ENCODE data around the gene HDAC4.

Gene HDAC4

GRCh38 chr2:239368321-239368720 is 32.5 kb downstream of the HDAC4 start:
- ChIA-PET CTCF (no interaction called here), POLR2A (no interaction called here)
- no peak for DNase-seq (ENCODE audit: extremely low spot score)
- TF ChIP-seq LEF1 (IDR thresholded peaks at IDR 0.05; ENCODE audit: borderline replicate concordance), result no peak
- TF ChIP-seq PKNOX1 (IDR thresholded peaks at IDR 0.05), result no peak

GRCh38 chr2:239366740-239367139 is 34.1 kb downstream of the HDAC4 start:
- CTCF ChIA-PET, result no interaction called here
- DNase-seq (ENCODE audit: extremely low spot score), result no peak
- POLR2A ChIA-PET, result no interaction called here
- no peak for TF ChIP-seq PKNOX1 (IDR thresholded peaks at IDR 0.05)
- no peak for TF ChIP-seq LEF1 (IDR thresholded peaks at IDR 0.05; ENCODE audit: borderline replicate concordance)
- TF ChIP-seq HDGF (IDR thresholded peaks at IDR 0.05; ENCODE audit: borderline replicate concordance), result no peak
- no peak for TF ChIP-seq ARNT (IDR thresholded peaks at IDR 0.05)
- TF ChIP-seq SUZ12 (IDR thresholded peaks at IDR 0.05), result no peak
- no peak for TF ChIP-seq L3MBTL2 (conservative IDR thresholded peaks at IDR 0.05)

- CTCF ChIA-PET, result no interaction called here
- POLR2A ChIA-PET, result no interaction called here
- TF ChIP-seq NFRKB (IDR thresholded peaks at IDR 0.05), result no peak
- DNase-seq (ENCODE audit: extremely low spot score), result no peak
Measured at GRCh38 chr2:239365782-239366435, 34.9 kb downstream of the HDAC4 start.

- no peak for DNase-seq (ENCODE audit: extremely low spot score)
- CTCF ChIA-PET, result no interaction called here
- TF ChIP-seq CTBP1 (IDR thresholded peaks at IDR 0.05; ENCODE audit: borderline replicate concordance) (no peak), HDGF (IDR thresholded peaks at IDR 0.05; ENCODE audit: borderline replicate concordance) (no peak), ARNT (IDR thresholded peaks at IDR 0.05) (no peak), BHLHE40 (IDR thresholded peaks at IDR 0.05; ENCODE audit: borderline replicate concordance) (no peak), LEF1 (IDR thresholded peaks at IDR 0.05; ENCODE audit: borderline replicate concordance) (no peak), FOXK2 (IDR thresholded peaks at IDR 0.05) (no peak), SUZ12 (IDR thresholded peaks at IDR 0.05) (no peak), PKNOX1 (IDR thresholded peaks at IDR 0.05) (no peak), FOXM1 (IDR thresholded peaks at IDR 0.05; ENCODE audit: borderline replicate concordance) (no peak), ZNF384 (IDR thresholded peaks at IDR 0.05) (no peak), FOXA1 (IDR thresholded peaks at IDR 0.05) (no peak), NFRKB (IDR thresholded peaks at IDR 0.05) (no peak)
Measured at GRCh38 chr2:239365071-239365781, 35.6 kb downstream of the HDAC4 start.

GRCh38 chr2:239363946-239364637 is 36.7 kb downstream of the HDAC4 start:
- no peak for DNase-seq (ENCODE audit: extremely low spot score)
- ChIA-PET POLR2A (no interaction called here), CTCF (no interaction called here)
- TF ChIP-seq FOXK2 (IDR thresholded peaks at IDR 0.05) (no peak), PKNOX1 (IDR thresholded peaks at IDR 0.05) (0 out of 2 replicates have a peak, but pooled peaks have one; percentile 34)

More at GRCh38 chr2:239365071-239365781, 35.6 kb downstream of the HDAC4 start:
- POLR2A ChIA-PET, result no interaction called here

- no peak for TF ChIP-seq BHLHE40 (IDR thresholded peaks at IDR 0.05; ENCODE audit: borderline replicate concordance)
- TF ChIP-seq ZNF384 (IDR thresholded peaks at IDR 0.05), result no peak
- no peak for TF ChIP-seq HDGF (IDR thresholded peaks at IDR 0.05; ENCODE audit: borderline replicate concordance)
- no peak for TF ChIP-seq CTBP1 (IDR thresholded peaks at IDR 0.05; ENCODE audit: borderline replicate concordance)
- TF ChIP-seq FOXM1 (IDR thresholded peaks at IDR 0.05; ENCODE audit: borderline replicate concordance), result no peak
- TF ChIP-seq FOXA1 (IDR thresholded peaks at IDR 0.05), result no peak
- no peak for TF ChIP-seq ARNT (IDR thresholded peaks at IDR 0.05)
- TF ChIP-seq PKNOX1 (IDR thresholded peaks at IDR 0.05), result no peak
- no peak for TF ChIP-seq SUZ12 (IDR thresholded peaks at IDR 0.05)
- no peak for TF ChIP-seq NFRKB (IDR thresholded peaks at IDR 0.05)
- no peak for TF ChIP-seq LEF1 (IDR thresholded peaks at IDR 0.05; ENCODE audit: borderline replicate concordance)
- no peak for TF ChIP-seq TARDBP (IDR thresholded peaks at IDR 0.05)
- TF ChIP-seq FOXK2 (IDR thresholded peaks at IDR 0.05), result no peak
- no peak for TF ChIP-seq L3MBTL2 (conservative IDR thresholded peaks at IDR 0.05)
- no peak for TF ChIP-seq ELF4 (IDR thresholded peaks at IDR 0.05)
- no peak for TF ChIP-seq SP1 (IDR thresholded peaks at IDR 0.05)
- no peak for DNase-seq (ENCODE audit: extremely low spot score)
- POLR2A ChIA-PET, result no interaction called here
- CTCF ChIA-PET, result no interaction called here
Measured at GRCh38 chr2:239362507-239362906, 38.3 kb downstream of the HDAC4 start.

Data from HEK293T (cell line).